ENCODE results near the gene C6orf15. TPM values are rescaled to one million over a fixed set of nuclear protein-coding genes. Genes with fewer than 3 reads are reported as not detected.

The C6orf15 gene
- total RNA-seq, 2 experiments from 2014 or later: not detected

DNA sequence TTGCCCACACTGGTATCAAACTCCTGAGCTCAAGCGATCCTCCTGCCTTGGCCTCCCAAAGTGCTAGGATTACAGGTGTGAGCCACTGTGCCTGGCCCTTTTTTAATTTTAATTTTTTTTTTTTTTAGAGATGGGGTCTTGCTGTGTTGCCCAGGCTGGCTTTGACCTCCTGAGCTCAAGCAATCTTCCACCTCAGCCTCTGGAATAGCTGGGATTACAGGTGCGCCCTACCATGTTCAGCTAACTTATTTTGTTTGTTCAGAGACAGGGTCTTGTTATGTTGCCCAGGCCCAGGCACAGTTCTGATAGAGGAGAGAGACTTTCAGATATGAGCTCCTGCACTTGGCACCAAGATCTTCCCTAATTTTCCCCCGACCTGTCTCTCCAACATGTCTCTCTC lies 18.4 kb upstream of the C6orf15 start:
- H3K9me3 ChIP-seq (ENCODE audit: control insufficient read depth in 1 of 2, insufficient read depth in 1 of 2, low read length in 2 of 2): no peaks in the 10 kb centered on the region
- Mint-ChIP-seq H3K27me3 (peaks cover 6% of the 10 kb centered on the region), H3K4me1 (ENCODE audit: low read depth) (peaks cover 6% of the 10 kb centered on the region), H3K27ac (no peak overlapping the region), H3K9me3 (no peaks in the 10 kb centered on the region), H3K36me3 (ENCODE audit: low read depth) (no peaks in the 10 kb centered on the region), H3K4me3 (no peak overlapping the region)
- ATAC-seq (ENCODE audit: poor library complexity) (no peak), DNase-seq (no peak)
- TF ChIP-seq, protein P1, sequence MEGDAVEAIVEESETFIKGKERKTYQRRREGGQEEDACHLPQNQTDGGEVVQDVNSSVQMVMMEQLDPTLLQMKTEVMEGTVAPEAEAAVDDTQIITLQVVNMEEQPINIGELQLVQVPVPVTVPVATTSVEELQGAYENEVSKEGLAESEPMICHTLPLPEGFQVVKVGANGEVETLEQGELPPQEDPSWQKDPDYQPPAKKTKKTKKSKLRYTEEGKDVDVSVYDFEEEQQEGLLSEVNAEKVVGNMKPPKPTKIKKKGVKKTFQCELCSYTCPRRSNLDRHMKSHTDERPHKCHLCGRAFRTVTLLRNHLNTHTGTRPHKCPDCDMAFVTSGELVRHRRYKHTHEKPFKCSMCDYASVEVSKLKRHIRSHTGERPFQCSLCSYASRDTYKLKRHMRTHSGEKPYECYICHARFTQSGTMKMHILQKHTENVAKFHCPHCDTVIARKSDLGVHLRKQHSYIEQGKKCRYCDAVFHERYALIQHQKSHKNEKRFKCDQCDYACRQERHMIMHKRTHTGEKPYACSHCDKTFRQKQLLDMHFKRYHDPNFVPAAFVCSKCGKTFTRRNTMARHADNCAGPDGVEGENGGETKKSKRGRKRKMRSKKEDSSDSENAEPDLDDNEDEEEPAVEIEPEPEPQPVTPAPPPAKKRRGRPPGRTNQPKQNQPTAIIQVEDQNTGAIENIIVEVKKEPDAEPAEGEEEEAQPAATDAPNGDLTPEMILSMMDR (IDR thresholded peaks at IDR 0.05): no peak
- H3K4me1 ChIP-seq (ENCODE audit: insufficient read depth, low read length): peaks cover 8% of the 10 kb centered on the region
- H3K27ac ChIP-seq (ENCODE audit: low read depth in 1 of 2, low read length in 2 of 2): no peak overlapping the region
- ChIA-PET CTCF (interaction anchor here (0.8 kb wide), 1 partner anchor 66 kb away, joined by 3 read pairs; no protein-coding TSS in a partner anchor), POLR2A (no interaction called here)
- intact Hi-C loops (cut with DNase I, micrococcal nuclease): no loop called here
- no peaks in the 10 kb centered on the region for H3K36me3 ChIP-seq (ENCODE audit: insufficient read depth, low read length)
- no peaks in the 10 kb centered on the region for H3K27me3 ChIP-seq (ENCODE audit: control insufficient read depth in 1 of 2, insufficient read depth in 2 of 2, low read length in 2 of 2)
- H3K4me3 ChIP-seq (ENCODE audit: low read length): no peak overlapping the region

DNA sequence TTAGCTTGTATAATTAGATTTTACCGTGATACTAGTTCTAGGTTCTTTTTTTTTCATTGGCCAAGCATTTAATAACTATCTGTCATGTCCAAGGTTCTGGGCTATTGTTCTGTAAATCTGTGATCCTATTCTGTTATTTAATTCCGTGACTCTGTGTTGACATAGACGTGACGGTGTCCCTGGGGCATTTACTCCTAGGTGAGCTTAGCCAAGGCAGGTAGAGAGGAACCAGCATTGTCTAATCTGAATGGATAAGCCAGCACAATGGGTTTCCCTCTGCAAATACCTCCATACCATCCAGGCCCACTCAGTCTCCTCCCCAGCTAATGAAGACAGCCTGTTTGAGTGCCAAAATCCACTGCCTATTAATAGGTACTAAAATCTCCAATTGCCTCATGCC lies 16.8 kb upstream of the C6orf15 start:
- Histone ChIP-seq H3K27ac (ENCODE audit: low read depth in 1 of 2, low read length in 2 of 2) (no peak overlapping the region), H3K36me3 (ENCODE audit: insufficient read depth, low read length) (no peaks in the 10 kb centered on the region), H3K27me3 (ENCODE audit: control insufficient read depth in 1 of 2, insufficient read depth in 2 of 2, low read length in 2 of 2) (no peaks in the 10 kb centered on the region), H3K9me3 (ENCODE audit: control insufficient read depth in 1 of 2, insufficient read depth in 1 of 2, low read length in 2 of 2) (no peaks in the 10 kb centered on the region), H3K4me1 (ENCODE audit: insufficient read depth, low read length) (peaks cover 8% of the 10 kb centered on the region), H3K4me3 (ENCODE audit: low read length) (no peak overlapping the region)
- TF ChIP-seq, protein P1 (IDR thresholded peaks at IDR 0.05): no peak
- Mint-ChIP-seq H3K27ac (no peak overlapping the region), H3K4me3 (no peak overlapping the region), H3K27me3 (peaks cover 6% of the 10 kb centered on the region), H3K9me3 (no peaks in the 10 kb centered on the region), H3K4me1 (ENCODE audit: low read depth) (peaks cover 6% of the 10 kb centered on the region), H3K36me3 (ENCODE audit: low read depth) (no peaks in the 10 kb centered on the region)
- DNase-seq: no peak
- no peak for ATAC-seq (ENCODE audit: poor library complexity)
- intact Hi-C loops (cut with DNase I, micrococcal nuclease): loop anchor here in 1 of 2 experiments (5.0 kb wide), 1 partner anchor 212 kb away; no protein-coding TSS in a partner anchor
- POLR2A ChIA-PET: interaction anchor here (0.7 kb wide), 1 partner anchor 67 kb away, joined by 3 read pairs; no protein-coding TSS in a partner anchor
- CTCF ChIA-PET: interaction anchor here (1.0 to 1.2 kb wide), 3 partner anchors 238 to 647 kb away, joined by 3 read pairs; no protein-coding TSS in a partner anchor

DNA sequence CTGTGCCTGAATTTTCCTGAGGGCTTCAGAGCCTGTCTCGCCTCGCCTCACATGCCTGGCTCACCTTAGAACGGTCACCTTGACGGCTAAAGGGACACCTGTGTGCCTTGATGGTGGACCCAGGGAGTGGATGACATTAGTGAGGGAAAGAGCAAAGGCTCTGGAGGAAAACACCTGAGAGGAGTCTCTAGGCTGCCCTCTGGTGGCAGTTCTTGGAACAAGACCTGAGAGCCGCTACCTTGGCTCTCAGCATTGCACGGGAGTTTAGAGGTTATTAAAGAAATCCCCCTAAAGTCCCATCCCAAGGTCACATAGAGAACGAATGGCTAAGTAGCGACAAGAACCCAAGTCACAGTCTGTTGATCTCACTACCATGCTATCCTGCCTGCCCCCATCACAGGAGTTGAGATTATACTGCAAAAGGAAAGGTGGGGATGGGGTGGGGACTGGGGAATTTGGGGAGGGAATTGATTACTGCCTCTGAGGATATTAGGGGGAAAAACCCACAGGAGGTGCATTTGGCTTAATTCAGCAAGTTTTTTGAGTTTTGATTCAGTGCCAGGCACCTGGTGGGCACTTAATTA lies 15.8 kb upstream of the C6orf15 start:
- ChIA-PET CTCF (interaction anchor here (1.0 to 1.2 kb wide), 3 partner anchors 64 to 646 kb away, joined by 3 read pairs; no protein-coding TSS in a partner anchor), POLR2A (interaction anchor here (0.8 kb wide), 1 partner anchor 48 kb away, joined by 3 read pairs; no protein-coding TSS in a partner anchor)
- ATAC-seq (ENCODE audit: poor library complexity): peak; percentile 95
- intact Hi-C loops (cut with DNase I, micrococcal nuclease): loop anchor here in 1 of 2 experiments (5.0 kb wide), 1 partner anchor 211 kb away; no protein-coding TSS in a partner anchor
- Histone ChIP-seq H3K4me3 (ENCODE audit: low read length) (no peak overlapping the region), H3K36me3 (ENCODE audit: insufficient read depth, low read length) (no peaks in the 10 kb centered on the region), H3K27me3 (ENCODE audit: control insufficient read depth in 1 of 2, insufficient read depth in 2 of 2, low read length in 2 of 2) (no peaks in the 10 kb centered on the region), H3K27ac (ENCODE audit: low read depth in 1 of 2, low read length in 2 of 2) (no peak overlapping the region), H3K9me3 (ENCODE audit: control insufficient read depth in 1 of 2, insufficient read depth in 1 of 2, low read length in 2 of 2) (no peaks in the 10 kb centered on the region), H3K4me1 (ENCODE audit: insufficient read depth, low read length) (peaks cover 8% of the 10 kb centered on the region)
- Mint-ChIP-seq H3K9me3 (no peaks in the 10 kb centered on the region), H3K27ac (no peak overlapping the region), H3K27me3 (peaks cover 6% of the 10 kb centered on the region), H3K4me3 (no peak overlapping the region), H3K36me3 (ENCODE audit: low read depth) (no peaks in the 10 kb centered on the region), H3K4me1 (ENCODE audit: low read depth) (peaks cover 6% of the 10 kb centered on the region)
- peak; percentile 58 to 86 (median 73) for DNase-seq
- TF ChIP-seq, protein P1 (IDR thresholded peaks at IDR 0.05): peak; percentile 92

All from CD4-positive, alpha-beta T cell (primary cell).